Mesothelial cell of epicardium (in vitro differentiated cells): ENCODE data around the gene UBE2D3. TPM values are rescaled to one million over a fixed set of nuclear protein-coding genes. Genes with fewer than 3 reads are reported as not detected.
A peak's percentile ranks its signal among the peaks of the same experiment; 100 is the strongest.
"Not testable (repeated sequence)": the region's sequence is repeated elsewhere in the genome, so short reads cannot be mapped to it uniquely, and the experiment has no call there.

Experiments
- DNase-seq, 2 experiments: peaks; one replicate each; pipeline ENCODE4 v3.0.0; 2021; ENCODE audit warnings: low spot score in 2 of 2; ENCODE audit not compliant: unreplicated experiment in 2 of 2
- H3K27ac Mint-ChIP-seq: 2 replicates; pipeline ENCODE4 v1.8.0; 2021; ENCODE audit warnings: mixed read lengths
- H3K27me3 Mint-ChIP-seq: 2 replicates; pipeline ENCODE4 v1.8.0; 2021; ENCODE audit warnings: low read depth, mixed read lengths
- H3K36me3 Mint-ChIP-seq: 2 replicates; pipeline ENCODE4 v1.8.0; 2021; ENCODE audit warnings: mixed read lengths
- H3K4me1 Mint-ChIP-seq: 2 replicates; pipeline ENCODE4 v1.8.0; 2021; ENCODE audit warnings: mixed read lengths
- H3K4me3 Mint-ChIP-seq: 2 replicates; pipeline ENCODE4 v1.8.0; 2021; ENCODE audit warnings: mild to moderate bottlenecking, moderate library complexity, mixed read lengths
- H3K9me3 Mint-ChIP-seq: 2 replicates; pipeline ENCODE4 v1.8.0; 2021; ENCODE audit warnings: mixed read lengths
- total RNA-seq: library from RNA; stranded (reverse); gene quantifications from 3 replicates; pipeline ENCODE4 v1.2.1, GENCODE V29; 2021
- TF ChIP-seq, protein P1 (sequence below): fragments of 200-600 bp; sonication (generic); IDR thresholded peaks from one replicate; pipeline ENCODE4 v1.5.0; 2021; ENCODE audit warnings: antibody characterized with exemption; ENCODE audit not compliant: unreplicated experiment

Gene UBE2D3
- total RNA-seq, 1 donor from 2014 or later = 307 TPM

GRCh38 chr4:102867278-102868152, 40.2 kb upstream of the UBE2D3 start:
- H3K4me1 Mint-ChIP-seq = peaks cover 44% of the 10 kb centered on the region
- peaks cover 3% of the 10 kb centered on the region for H3K9me3 Mint-ChIP-seq
- peak overlapping the region; percentile 95 for H3K4me3 Mint-ChIP-seq
- TF ChIP-seq, protein P1, sequence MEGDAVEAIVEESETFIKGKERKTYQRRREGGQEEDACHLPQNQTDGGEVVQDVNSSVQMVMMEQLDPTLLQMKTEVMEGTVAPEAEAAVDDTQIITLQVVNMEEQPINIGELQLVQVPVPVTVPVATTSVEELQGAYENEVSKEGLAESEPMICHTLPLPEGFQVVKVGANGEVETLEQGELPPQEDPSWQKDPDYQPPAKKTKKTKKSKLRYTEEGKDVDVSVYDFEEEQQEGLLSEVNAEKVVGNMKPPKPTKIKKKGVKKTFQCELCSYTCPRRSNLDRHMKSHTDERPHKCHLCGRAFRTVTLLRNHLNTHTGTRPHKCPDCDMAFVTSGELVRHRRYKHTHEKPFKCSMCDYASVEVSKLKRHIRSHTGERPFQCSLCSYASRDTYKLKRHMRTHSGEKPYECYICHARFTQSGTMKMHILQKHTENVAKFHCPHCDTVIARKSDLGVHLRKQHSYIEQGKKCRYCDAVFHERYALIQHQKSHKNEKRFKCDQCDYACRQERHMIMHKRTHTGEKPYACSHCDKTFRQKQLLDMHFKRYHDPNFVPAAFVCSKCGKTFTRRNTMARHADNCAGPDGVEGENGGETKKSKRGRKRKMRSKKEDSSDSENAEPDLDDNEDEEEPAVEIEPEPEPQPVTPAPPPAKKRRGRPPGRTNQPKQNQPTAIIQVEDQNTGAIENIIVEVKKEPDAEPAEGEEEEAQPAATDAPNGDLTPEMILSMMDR = no peak
- DNase-seq = no peak
- H3K27ac Mint-ChIP-seq = peak overlapping the region; percentile 99
- no peaks in the 10 kb centered on the region for H3K27me3 Mint-ChIP-seq
- H3K36me3 Mint-ChIP-seq = peaks cover 8% of the 10 kb centered on the region

GRCh38 chr4:102865327-102865726, 38.0 kb upstream of the UBE2D3 start:
- H3K27ac Mint-ChIP-seq, H3K4me3 Mint-ChIP-seq: not testable (repeated sequence)

GRCh38 chr4:102862747-102863146, 35.4 kb upstream of the UBE2D3 start:
- H3K27me3 Mint-ChIP-seq = no peaks in the 10 kb centered on the region
- H3K36me3 Mint-ChIP-seq = peaks cover 32% of the 10 kb centered on the region
- H3K9me3 Mint-ChIP-seq = peaks cover 27% of the 10 kb centered on the region
- no peak overlapping the region for H3K4me3 Mint-ChIP-seq
- DNase-seq = no peak
- H3K4me1 Mint-ChIP-seq = peaks cover 14% of the 10 kb centered on the region
- TF ChIP-seq, protein P1 = no peak
- H3K27ac Mint-ChIP-seq = no peak overlapping the region

More at GRCh38 chr4:102865327-102865726, 38.0 kb upstream of the UBE2D3 start:
- Mint-ChIP-seq H3K9me3 (peaks cover 12% of the 10 kb centered on the region), H3K36me3 (peaks cover 16% of the 10 kb centered on the region), H3K4me1 (peaks cover 32% of the 10 kb centered on the region)
- not testable (repeated sequence) for DNase-seq, H3K27me3 Mint-ChIP-seq

GRCh38 chr4:102862016-102862415, 34.7 kb upstream of the UBE2D3 start:
- H3K4me3 Mint-ChIP-seq = no peak overlapping the region

GRCh38 chr4:102860611-102861324, 33.4 kb upstream of the UBE2D3 start:
- Mint-ChIP-seq H3K36me3 (peaks cover 32% of the 10 kb centered on the region), H3K27ac (no peak overlapping the region), H3K9me3 (peaks cover 27% of the 10 kb centered on the region), H3K4me3 (no peak overlapping the region), H3K4me1 (no peaks in the 10 kb centered on the region), H3K27me3 (no peaks in the 10 kb centered on the region)
- DNase-seq = no peak
- TF ChIP-seq, protein P1 = no peak

More at GRCh38 chr4:102862016-102862415, 34.7 kb upstream of the UBE2D3 start:
- Mint-ChIP-seq H3K27ac (no peak overlapping the region), H3K4me1 (peaks cover 7% of the 10 kb centered on the region), H3K36me3 (peaks cover 32% of the 10 kb centered on the region), H3K27me3 (no peaks in the 10 kb centered on the region), H3K9me3 (peaks cover 27% of the 10 kb centered on the region)
- TF ChIP-seq, protein P1 = no peak
- no peak for DNase-seq
